Mammary epithelial cell (primary cell): ENCODE results near the gene KCTD10.

Experiments
- CTCF ChIP-seq, 2 donors: IDR thresholded peaks in 1 of 2; conservative IDR thresholded peaks in 1 of 2; 2 replicates each; pipeline ENCODE4 v1.5.1; 2011 to 2012; ENCODE audit warnings: inconsistent platforms in 2 of 2, low read length in 2 of 2, mild to moderate bottlenecking in 2 of 2, control low read depth in 1 of 2, low read depth in 1 of 2; ENCODE audit not compliant: insufficient read depth in 1 of 2; ENCODE audit errors: extremely low read depth in 1 of 2
- EZH2 ChIP-seq: IDR thresholded peaks from 2 replicates; pipeline ENCODE4 v1.6.1; 2012; ENCODE audit warnings: low read length, inconsistent platforms, borderline replicate concordance

GRCh38 chr12:109504068-109504467, 27.0 kb upstream of the KCTD10 start:
- TF ChIP-seq CTCF (conservative IDR thresholded peaks at IDR 0.05 in 1 of 2, IDR thresholded peaks at IDR 0.05 in 1 of 2; ENCODE audit: extremely low read depth in 1 of 2, insufficient read depth in 1 of 2, low read depth in 1 of 2, low read length in 2 of 2) (no peak), EZH2 (no peak)
